ENCODE measurements around the gene FAM53A. TPM values are rescaled to one million over a fixed set of nuclear protein-coding genes. Genes with fewer than 3 reads are reported as not detected.

Gene FAM53A
- total and polyA plus RNA-seq, 10 donors, result 0.60 to 4.3 (median 1.9) TPM

- Histone ChIP-seq H3K4me1 (peaks cover 8 to 25% (median 18%) of the 10 kb centered on the region in 6 donors), H3K9me3 (no peaks in the 10 kb centered on the region), H3K27ac (no peak overlapping the region), H3K36me3 (peaks cover 0 to 20% (median 11%) of the 10 kb centered on the region in 6 donors), H3K27me3 (replicated peaks in 1 of 7) (no peaks in the 10 kb centered on the region), H3K4me3 (no peak overlapping the region)
- no peak for DNase-seq
- intact Hi-C loops (cut with DNase I; ENCODE audit: low total_unique reads), result no loop called here
- peak in 1 of 3 donors; percentile 24 for TF ChIP-seq POLR2AphosphoS5 (IDR thresholded peaks at IDR 0.05)
- no peak for TF ChIP-seq POLR2A (IDR thresholded peaks at IDR 0.05)
- 69 to 80% (median 77%) methylated on average over 3 to 7 of the region's 7 CpGs for WGBS, 5 donors
These were observed 2.4 kb upstream of the FAM53A start for GRCh38 chr4:1686440-1687036.

- Histone ChIP-seq H3K36me3 (peaks cover 0 to 10% (median 2%) of the 10 kb centered on the region in 6 donors), H3K4me1 (peaks cover 8 to 25% (median 18%) of the 10 kb centered on the region in 6 donors), H3K27me3 (replicated peaks in 1 of 7) (no peaks in the 10 kb centered on the region), H3K4me3 (peak overlapping the region in 3 of 8 donors; percentile 77 to 92 (median 82)), H3K9me3 (no peaks in the 10 kb centered on the region), H3K27ac (peak overlapping the region in 1 of 8 donors; percentile 85)
- WGBS, 5 donors, result 83 to 94% (median 89%) methylated on average over 12 to 23 of the region's 23 CpGs
- peak; percentile 84 for DNase-seq
- intact Hi-C loops (cut with DNase I; ENCODE audit: low total_unique reads), result no loop called here
- TF ChIP-seq CTCF (IDR thresholded peaks at IDR 0.05 in 8 of 11, conservative IDR thresholded peaks at IDR 0.05 in 3 of 11), result no peak
- TF ChIP-seq POLR2AphosphoS5 (IDR thresholded peaks at IDR 0.05), result no peak
- TF ChIP-seq POLR2A (IDR thresholded peaks at IDR 0.05), result no peak
These were observed 1.4 kb upstream of the FAM53A start for GRCh38 chr4:1685235-1686150.

GRCh38 chr4:1684506-1685234, 557 bp upstream of the FAM53A start:
- TF ChIP-seq POLR2A (IDR thresholded peaks at IDR 0.05) (no peak), POLR2AphosphoS5 (IDR thresholded peaks at IDR 0.05) (peak in 2 of 3 donors; percentile 31 to 58)
- Histone ChIP-seq H3K9me3 (no peaks in the 10 kb centered on the region), H3K27me3 (replicated peaks in 1 of 7) (no peaks in the 10 kb centered on the region), H3K27ac (peak overlapping the region in 6 of 8 donors; percentile 55 to 85 (median 62)), H3K4me3 (peak overlapping the region; percentile 28 to 92 (median 64)), H3K4me1 (peaks cover 8 to 25% (median 18%) of the 10 kb centered on the region in 6 donors), H3K36me3 (peaks cover 0 to 3% (median 0%) of the 10 kb centered on the region in 6 donors)
- DNase-seq, result peak; percentile 99
- 29 to 91% (median 31%) methylated on average over 14 to 66 of the region's 66 CpGs for WGBS, 5 donors
- intact Hi-C loops (cut with DNase I; ENCODE audit: low total_unique reads), result no loop called here

- intact Hi-C loops (cut with DNase I; ENCODE audit: low total_unique reads), result no loop called here
- TF ChIP-seq CTCF (IDR thresholded peaks at IDR 0.05 in 8 of 11, conservative IDR thresholded peaks at IDR 0.05 in 3 of 11) (no peak), POLR2AphosphoS5 (IDR thresholded peaks at IDR 0.05) (no peak), POLR2A (IDR thresholded peaks at IDR 0.05) (no peak)
- Histone ChIP-seq H3K4me1 (peaks cover 8 to 25% (median 18%) of the 10 kb centered on the region in 6 donors), H3K27me3 (replicated peaks in 1 of 7) (no peaks in the 10 kb centered on the region), H3K4me3 (peak overlapping the region; percentile 59 to 92 (median 72)), H3K36me3 (no peaks in the 10 kb centered on the region), H3K9me3 (no peaks in the 10 kb centered on the region), H3K27ac (peak overlapping the region; percentile 58 to 85 (median 78))
- no peak for DNase-seq
- 3 to 5% (median 4%) methylated on average over 13 of the region's 13 CpGs for WGBS, 5 donors
These were observed 815 bp downstream of the FAM53A start for GRCh38 chr4:1683261-1683735.
